Kidney (tissue), 14 donors: ENCODE results near the gene CSNK1G1. TPM values are rescaled to one million over a fixed set of nuclear protein-coding genes. Genes with fewer than 3 reads are reported as not detected.

Experiments
- DNase-seq, 5 donors: peaks; one replicate each; pipeline ENCODE4 v3.0.0-alpha.2; 2013 to 2020
- FAIRE-seq: peaks from 2 replicates; lab custom pipeline; 2012; peaks lifted over from hg19 to GRCh38; lab: Jason Lieb, UNC
- H3K27ac ChIP-seq, 2 donors: one replicate each; pipeline ENCODE4 v1.7.0; 2013; ENCODE audit warnings: low read depth in 2 of 2, low read length in 2 of 2, inconsistent platforms in 1 of 2
- H3K27me3 ChIP-seq: one replicate; pipeline ENCODE4 v1.7.1; 2013; ENCODE audit warnings: low read length, inconsistent platforms; ENCODE audit not compliant: control insufficient read depth, insufficient read depth
- H3K36me3 ChIP-seq, 3 donors: one replicate each; pipeline versions ENCODE4 v1.7.0 to v1.7.1; 2013; ENCODE audit warnings: low read length in 3 of 3, control low read depth in 1 of 3, inconsistent platforms in 1 of 3; ENCODE audit not compliant: insufficient read depth in 3 of 3, control insufficient read depth in 2 of 3
- H3K4me1 ChIP-seq, 3 donors: one replicate each; pipeline versions ENCODE4 v1.7.0 to v1.7.1; 2013; ENCODE audit warnings: low read length in 3 of 3, inconsistent platforms in 1 of 3, low read depth in 1 of 3; ENCODE audit not compliant: control insufficient read depth in 2 of 3, insufficient read depth in 2 of 3
- H3K4me3 ChIP-seq, 3 donors: one replicate each; pipeline versions ENCODE4 v1.7.0 to v1.8.1; 2013; ENCODE audit warnings: low read length in 3 of 3, control low read depth in 1 of 3, inconsistent platforms in 1 of 3
- H3K9ac ChIP-seq, 3 donors: one replicate each; pipeline versions ENCODE4 v1.7.0 to v1.7.1; 2013; ENCODE audit warnings: low read length in 3 of 3, control low read depth in 1 of 3, inconsistent platforms in 1 of 3
- H3K9me3 ChIP-seq, 3 donors: one replicate each; pipeline versions ENCODE4 v1.7.0 to v1.7.1; 2013; ENCODE audit warnings: low read length in 3 of 3, control low read depth in 1 of 3, inconsistent platforms in 1 of 3; ENCODE audit not compliant: control insufficient read depth in 2 of 3, insufficient read depth in 1 of 3
- intact Hi-C: fragments of 100-400 bp; cut with DNase I; formaldehyde crosslinking; loops from one replicate; pipeline ENCODE4 v1.11.1; 2022
- polyA plus RNA-seq: library from polyadenylated mRNA; stranded (reverse); fragments of 350-450 nt; fragmentation: Illumina TruSeq; extraction: RNeasy Lipid Tissue Mini Kit (QIAGEN cat#74804); gene quantifications from one replicate; pipeline ENCODE4 v1.2.3, GENCODE V29; 2014; ENCODE audit warnings: low read depth, low replicate concordance; ENCODE audit not compliant: insufficient read depth
- total RNA-seq: library from RNA; stranded (reverse); fragmentation: NEBNext Ultra II Directional; extraction: Animal tissue kit (Norgen Biotek cat#: 25700); gene quantifications from one replicate; pipeline ENCODE4 v1.2.1, GENCODE V29; 2021
- TF ChIP-seq, protein P1 (sequence below): IDR thresholded peaks from 3 replicates; pipeline ENCODE4 v1.5.1; 2012; ENCODE audit warnings: mild to moderate bottlenecking, moderate library complexity, borderline replicate concordance; ENCODE audit not compliant: insufficient read depth; ENCODE audit errors: extremely low read depth
- donor health status: control.
- donor health status: control.
- donor health status: control.
- donor health status: control.
- donor health status: control.
- donor health status: DM: yes; HTN: yes; CAD: no.
- donor health status: Normal renal cell carcinoma (clear cell type).

CSNK1G1 gene
- total and polyA plus RNA-seq, 2 donors from 2014 or later, result 5.0 to 25.8 TPM

DNA sequence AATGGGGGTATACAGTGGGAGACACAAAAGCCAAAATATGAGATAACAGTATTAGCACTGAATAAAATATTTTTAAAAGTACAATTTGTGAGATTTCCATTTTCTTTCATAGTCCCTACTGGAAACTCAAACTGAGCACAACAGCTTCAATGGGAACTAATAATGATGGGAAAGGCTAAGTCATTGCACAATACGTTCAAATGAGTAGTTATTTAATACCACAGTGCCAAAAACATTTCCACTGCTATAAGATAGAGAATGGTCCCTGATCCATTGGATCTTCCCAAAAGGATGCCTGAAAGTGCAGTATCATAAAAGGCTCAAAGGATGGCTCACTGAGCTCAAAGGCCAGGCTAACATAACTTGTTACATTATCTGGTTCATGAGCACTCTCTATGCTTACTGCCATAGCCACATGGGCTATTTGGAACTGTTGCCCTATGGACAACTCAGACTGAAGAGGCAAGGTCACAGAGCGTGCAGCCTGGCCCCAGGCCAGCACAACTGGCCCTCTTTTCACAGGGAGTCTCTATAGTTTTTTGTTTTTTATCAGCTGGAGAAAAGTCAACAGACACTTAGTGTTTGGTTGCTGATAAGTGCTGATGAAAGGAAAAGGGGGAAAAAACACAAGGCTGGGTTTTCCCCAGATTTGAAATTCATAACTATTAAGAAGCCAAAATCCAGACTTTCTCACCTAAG is 139.1 kb downstream of the CSNK1G1 start:
- Histone ChIP-seq H3K36me3 (peaks cover 0 to 12% (median 0%) of the 10 kb centered on the region in 3 donors), H3K9me3 (no peaks in the 10 kb centered on the region), H3K4me3 (no peak overlapping the region), H3K9ac (no peak overlapping the region), H3K4me1 (no peaks in the 10 kb centered on the region), H3K27me3 (no peaks in the 10 kb centered on the region), H3K27ac (no peak overlapping the region)
- no peak for FAIRE-seq
- intact Hi-C loops, result no loop called here
- TF ChIP-seq, protein P1, sequence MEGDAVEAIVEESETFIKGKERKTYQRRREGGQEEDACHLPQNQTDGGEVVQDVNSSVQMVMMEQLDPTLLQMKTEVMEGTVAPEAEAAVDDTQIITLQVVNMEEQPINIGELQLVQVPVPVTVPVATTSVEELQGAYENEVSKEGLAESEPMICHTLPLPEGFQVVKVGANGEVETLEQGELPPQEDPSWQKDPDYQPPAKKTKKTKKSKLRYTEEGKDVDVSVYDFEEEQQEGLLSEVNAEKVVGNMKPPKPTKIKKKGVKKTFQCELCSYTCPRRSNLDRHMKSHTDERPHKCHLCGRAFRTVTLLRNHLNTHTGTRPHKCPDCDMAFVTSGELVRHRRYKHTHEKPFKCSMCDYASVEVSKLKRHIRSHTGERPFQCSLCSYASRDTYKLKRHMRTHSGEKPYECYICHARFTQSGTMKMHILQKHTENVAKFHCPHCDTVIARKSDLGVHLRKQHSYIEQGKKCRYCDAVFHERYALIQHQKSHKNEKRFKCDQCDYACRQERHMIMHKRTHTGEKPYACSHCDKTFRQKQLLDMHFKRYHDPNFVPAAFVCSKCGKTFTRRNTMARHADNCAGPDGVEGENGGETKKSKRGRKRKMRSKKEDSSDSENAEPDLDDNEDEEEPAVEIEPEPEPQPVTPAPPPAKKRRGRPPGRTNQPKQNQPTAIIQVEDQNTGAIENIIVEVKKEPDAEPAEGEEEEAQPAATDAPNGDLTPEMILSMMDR, result no peak
- DNase-seq, result no peak

DNA sequence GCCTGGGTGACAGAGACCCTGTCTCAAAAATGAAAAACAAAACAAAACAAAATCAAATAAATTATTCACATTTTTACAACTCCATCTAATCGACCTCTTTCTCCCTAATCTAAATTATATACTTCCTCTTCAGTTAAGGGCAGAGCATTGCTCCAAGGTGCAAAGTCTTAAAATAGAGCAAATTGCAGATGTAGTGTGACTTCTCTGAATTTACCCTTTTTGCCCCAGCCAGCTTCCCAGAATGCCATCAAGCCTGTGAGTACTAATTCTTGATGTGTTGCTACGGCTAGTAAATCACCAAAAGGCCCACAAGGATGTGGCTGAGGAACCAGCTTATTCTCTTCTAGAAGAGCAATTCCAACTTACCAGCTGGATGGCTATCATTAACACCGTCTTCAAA is 139.8 kb downstream of the CSNK1G1 start:
- FAIRE-seq (no peak), DNase-seq (no peak)

DNA sequence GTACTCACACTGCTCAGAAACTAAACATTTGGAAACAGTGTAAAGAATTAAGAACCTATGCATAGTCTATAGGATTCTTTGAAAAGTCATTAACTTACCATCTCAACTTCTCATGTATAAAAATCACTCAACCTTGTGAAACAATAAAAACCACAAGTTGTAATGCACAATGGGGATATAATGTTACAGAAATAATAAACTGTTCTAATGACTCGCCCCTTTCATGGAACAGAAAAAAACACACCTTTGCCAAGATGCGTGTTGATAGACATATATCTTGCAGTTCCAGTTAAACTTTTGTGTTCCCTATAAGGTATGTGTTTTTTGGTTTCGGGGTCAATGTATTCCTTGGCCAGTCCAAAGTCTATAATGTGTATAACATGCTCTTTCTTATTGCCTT is 142.3 kb downstream of the CSNK1G1 start:
- Histone ChIP-seq H3K9me3 (no peaks in the 10 kb centered on the region), H3K4me1 (no peaks in the 10 kb centered on the region), H3K27ac (no peak overlapping the region), H3K36me3 (peaks cover 0 to 17% (median 0%) of the 10 kb centered on the region in 3 donors), H3K4me3 (no peak overlapping the region), H3K9ac (no peak overlapping the region), H3K27me3 (no peaks in the 10 kb centered on the region)
- peak in 2 of 5 donors; percentile 18 to 51 for DNase-seq
- intact Hi-C loops, result no loop called here
- no peak for FAIRE-seq
- TF ChIP-seq, protein P1, result no peak

More for the DNA sequence above, 139.8 kb downstream of the CSNK1G1 start:
- no peaks in the 10 kb centered on the region for H3K9me3 ChIP-seq
- TF ChIP-seq, protein P1, result no peak
- no peak overlapping the region for H3K4me3 ChIP-seq
- H3K36me3 ChIP-seq, result peaks cover 0 to 17% (median 0%) of the 10 kb centered on the region in 3 donors
- no peaks in the 10 kb centered on the region for H3K4me1 ChIP-seq
- H3K27ac ChIP-seq, result no peak overlapping the region
- H3K9ac ChIP-seq, result no peak overlapping the region
- no peaks in the 10 kb centered on the region for H3K27me3 ChIP-seq
- intact Hi-C loops, result no loop called here

DNA sequence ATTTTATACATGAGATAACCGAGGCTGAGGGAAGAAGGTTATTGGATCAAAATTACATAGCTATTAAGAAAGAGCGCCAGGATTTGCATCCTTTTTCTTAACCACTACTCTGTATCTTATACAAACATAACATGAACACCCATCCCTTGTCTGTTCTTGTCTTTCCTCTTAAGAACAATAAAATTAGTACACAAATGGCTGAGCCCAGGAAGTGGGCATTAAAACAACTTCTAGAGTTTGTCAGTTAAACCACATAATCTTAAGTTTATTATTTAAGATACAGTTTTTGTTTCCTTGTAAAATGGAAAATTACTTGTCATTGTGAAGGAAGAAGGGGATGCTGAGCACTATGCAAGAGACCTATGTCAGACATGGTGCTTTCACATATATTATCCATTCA is 144.3 kb downstream of the CSNK1G1 start:
- Histone ChIP-seq H3K27me3 (no peaks in the 10 kb centered on the region), H3K4me3 (no peak overlapping the region)
- intact Hi-C loops, result no loop called here

More for the DNA sequence above, 144.3 kb downstream of the CSNK1G1 start:
- TF ChIP-seq, protein P1, result no peak
- Histone ChIP-seq H3K9ac (no peak overlapping the region), H3K9me3 (no peaks in the 10 kb centered on the region), H3K4me1 (no peaks in the 10 kb centered on the region), H3K27ac (no peak overlapping the region), H3K36me3 (peaks cover 0 to 17% (median 0%) of the 10 kb centered on the region in 3 donors)
- DNase-seq (no peak), FAIRE-seq (no peak)
